HepG2 (cell line): ENCODE results near the gene CPSF4.

ENCODE experiments used
- BHLHE40 ChIP-seq: IDR thresholded peaks from 2 replicates; pipeline ENCODE4 v1.6.1; 2011; ENCODE audit warnings: low read length, improper control_type of control experiment
- CEBPB ChIP-seq: IDR thresholded peaks from 2 replicates; pipeline ENCODE4 v1.6.1; 2011; ENCODE audit warnings: low read depth, low read length, improper control_type of control experiment, borderline replicate concordance
- IRX3 ChIP-seq: sonication (generic); formaldehyde crosslinking; IDR thresholded peaks from 2 replicates; pipeline ENCODE4 v1.8.1; 2023; ENCODE audit warnings: mild to moderate bottlenecking, low read depth, missing genetic modification reagents, borderline replicate concordance
- NFYB ChIP-seq: sonication (generic); formaldehyde crosslinking; IDR thresholded peaks from 2 replicates; pipeline ENCODE4 v1.4.0; 2020; ENCODE audit warnings: missing genetic modification reagents
- RAD21 ChIP-seq: fragments of 450-650 bp; formaldehyde crosslinking; IDR thresholded peaks from 2 replicates; pipeline ENCODE4 v1.5.0; 2020; ENCODE audit warnings: mild to moderate bottlenecking
- RFX5 ChIP-seq: IDR thresholded peaks from 2 replicates; pipeline ENCODE4 v1.6.1; 2011; ENCODE audit warnings: low read depth, low read length, improper control_type of control experiment
- TBP ChIP-seq: sonication (generic); formaldehyde crosslinking; IDR thresholded peaks from 2 replicates; pipeline ENCODE4 v1.5.0; 2020; ENCODE audit warnings: missing genetic modification reagents
- ZNF770 ChIP-seq: sonication (generic); formaldehyde crosslinking; IDR thresholded peaks from 2 replicates; pipeline ENCODE4 v1.5.0; 2020; ENCODE audit warnings: mild to moderate bottlenecking, missing genetic modification reagents

GRCh38 chr7:99407872-99408378 lies 30.8 kb upstream of the CPSF4 start:
- no peak for TF ChIP-seq BHLHE40
- no peak for TF ChIP-seq RAD21 (CRISPR knock-in tag)
- no peak for TF ChIP-seq NFYB
- TF ChIP-seq CEBPB: no peak
- no peak for TF ChIP-seq ZNF770 (CRISPR knock-in tag)
- TF ChIP-seq RFX5: no peak
- TF ChIP-seq IRX3 (CRISPR knock-in tag): no peak
- TF ChIP-seq TBP: no peak
